ENCODE results near the gene SMIM23.

The SMIM23 gene

GRCh38 chr5:171813270-171813669 is 27.7 kb downstream of the SMIM23 start:
- no peak overlapping the region for H3K4me3 Mint-ChIP-seq
- H3K4me1 Mint-ChIP-seq (ENCODE audit: low read depth): peaks cover 9% of the 10 kb centered on the region
- no peak overlapping the region for H3K27ac Mint-ChIP-seq
- no peaks in the 10 kb centered on the region for H3K9me3 Mint-ChIP-seq
- no peaks in the 10 kb centered on the region for H3K36me3 Mint-ChIP-seq (ENCODE audit: low read depth)
- intact Hi-C loops (cut with micrococcal nuclease): no loop called here
- no peaks in the 10 kb centered on the region for H3K27me3 Mint-ChIP-seq

GRCh38 chr5:171813813-171814490 is 28.3 kb downstream of the SMIM23 start:
- Mint-ChIP-seq H3K36me3 (ENCODE audit: low read depth) (no peaks in the 10 kb centered on the region), H3K4me1 (ENCODE audit: low read depth) (peaks cover 9% of the 10 kb centered on the region), H3K4me3 (no peak overlapping the region), H3K27me3 (no peaks in the 10 kb centered on the region), H3K27ac (no peak overlapping the region), H3K9me3 (no peaks in the 10 kb centered on the region)
- intact Hi-C loops (cut with micrococcal nuclease): no loop called here

GRCh38 chr5:171816666-171817065 is 31.0 kb downstream of the SMIM23 start:
- H3K4me3 Mint-ChIP-seq: no peak overlapping the region
- H3K36me3 Mint-ChIP-seq (ENCODE audit: low read depth): no peaks in the 10 kb centered on the region
- no peaks in the 10 kb centered on the region for H3K9me3 Mint-ChIP-seq
- peaks cover 9% of the 10 kb centered on the region for H3K4me1 Mint-ChIP-seq (ENCODE audit: low read depth)
- no peak overlapping the region for H3K27ac Mint-ChIP-seq
- no peaks in the 10 kb centered on the region for H3K27me3 Mint-ChIP-seq
- intact Hi-C loops (cut with micrococcal nuclease): no loop called here

- no peaks in the 10 kb centered on the region for H3K4me1 Mint-ChIP-seq (ENCODE audit: low read depth)
- no peaks in the 10 kb centered on the region for H3K36me3 Mint-ChIP-seq (ENCODE audit: low read depth)
- no peaks in the 10 kb centered on the region for H3K27me3 Mint-ChIP-seq
- H3K9me3 Mint-ChIP-seq: no peaks in the 10 kb centered on the region
- no peak overlapping the region for H3K27ac Mint-ChIP-seq
- no peak overlapping the region for H3K4me3 Mint-ChIP-seq
- intact Hi-C loops (cut with micrococcal nuclease): no loop called here
Observed at GRCh38 chr5:171820561-171820960, 34.9 kb downstream of the SMIM23 start.

- Mint-ChIP-seq H3K9me3 (no peaks in the 10 kb centered on the region), H3K4me3 (no peak overlapping the region), H3K27ac (no peak overlapping the region), H3K4me1 (ENCODE audit: low read depth) (no peaks in the 10 kb centered on the region), H3K36me3 (ENCODE audit: low read depth) (no peaks in the 10 kb centered on the region), H3K27me3 (no peaks in the 10 kb centered on the region)
- intact Hi-C loops (cut with micrococcal nuclease): no loop called here
Observed at GRCh38 chr5:171821286-171821685, 35.7 kb downstream of the SMIM23 start.

GRCh38 chr5:171823269-171823668 is 37.7 kb downstream of the SMIM23 start:
- intact Hi-C loops (cut with micrococcal nuclease): no loop called here
- Mint-ChIP-seq H3K9me3 (no peaks in the 10 kb centered on the region), H3K4me1 (ENCODE audit: low read depth) (no peaks in the 10 kb centered on the region), H3K27ac (no peak overlapping the region), H3K27me3 (no peaks in the 10 kb centered on the region), H3K36me3 (ENCODE audit: low read depth) (no peaks in the 10 kb centered on the region), H3K4me3 (no peak overlapping the region)

GRCh38 chr5:171825051-171825450 is 39.4 kb downstream of the SMIM23 start:
- intact Hi-C loops (cut with micrococcal nuclease): no loop called here
- Mint-ChIP-seq H3K36me3 (ENCODE audit: low read depth) (no peaks in the 10 kb centered on the region), H3K27ac (no peak overlapping the region), H3K4me3 (no peak overlapping the region), H3K9me3 (no peaks in the 10 kb centered on the region), H3K4me1 (ENCODE audit: low read depth) (no peaks in the 10 kb centered on the region), H3K27me3 (no peaks in the 10 kb centered on the region)

GRCh38 chr5:171826132-171826531 is 40.5 kb downstream of the SMIM23 start:
- Mint-ChIP-seq H3K36me3 (ENCODE audit: low read depth) (no peaks in the 10 kb centered on the region), H3K27me3 (no peaks in the 10 kb centered on the region), H3K9me3 (no peaks in the 10 kb centered on the region), H3K27ac (no peak overlapping the region), H3K4me3 (no peak overlapping the region), H3K4me1 (ENCODE audit: low read depth) (no peaks in the 10 kb centered on the region)
- intact Hi-C loops (cut with micrococcal nuclease): no loop called here

GRCh38 chr5:171827162-171827561 is 41.5 kb downstream of the SMIM23 start:
- no peaks in the 10 kb centered on the region for H3K4me1 Mint-ChIP-seq (ENCODE audit: low read depth)
- intact Hi-C loops (cut with micrococcal nuclease): no loop called here
- H3K36me3 Mint-ChIP-seq (ENCODE audit: low read depth): no peaks in the 10 kb centered on the region
- no peak overlapping the region for H3K4me3 Mint-ChIP-seq
- no peaks in the 10 kb centered on the region for H3K9me3 Mint-ChIP-seq
- no peak overlapping the region for H3K27ac Mint-ChIP-seq
- H3K27me3 Mint-ChIP-seq: no peaks in the 10 kb centered on the region

- Mint-ChIP-seq H3K27me3 (no peaks in the 10 kb centered on the region), H3K9me3 (peaks cover 8% of the 10 kb centered on the region), H3K36me3 (ENCODE audit: low read depth) (no peaks in the 10 kb centered on the region), H3K4me1 (ENCODE audit: low read depth) (no peaks in the 10 kb centered on the region), H3K27ac (no peak overlapping the region), H3K4me3 (no peak overlapping the region)
- intact Hi-C loops (cut with micrococcal nuclease): no loop called here
Observed at GRCh38 chr5:171830686-171831085, 45.1 kb downstream of the SMIM23 start.

GRCh38 chr5:171832775-171833174 is 47.2 kb downstream of the SMIM23 start:
- intact Hi-C loops (cut with micrococcal nuclease): no loop called here
- Mint-ChIP-seq H3K4me3 (no peak overlapping the region), H3K27me3 (no peaks in the 10 kb centered on the region), H3K9me3 (peaks cover 8% of the 10 kb centered on the region), H3K4me1 (ENCODE audit: low read depth) (no peaks in the 10 kb centered on the region), H3K27ac (no peak overlapping the region), H3K36me3 (ENCODE audit: low read depth) (no peaks in the 10 kb centered on the region)

- intact Hi-C loops (cut with micrococcal nuclease): no loop called here
- H3K4me3 Mint-ChIP-seq: no peak overlapping the region
- H3K9me3 Mint-ChIP-seq: peaks cover 8% of the 10 kb centered on the region
- no peaks in the 10 kb centered on the region for H3K36me3 Mint-ChIP-seq (ENCODE audit: low read depth)
- H3K27ac Mint-ChIP-seq: no peak overlapping the region
- H3K4me1 Mint-ChIP-seq (ENCODE audit: low read depth): peaks cover 12% of the 10 kb centered on the region
- no peaks in the 10 kb centered on the region for H3K27me3 Mint-ChIP-seq
Observed at GRCh38 chr5:171834461-171834860, 48.8 kb downstream of the SMIM23 start.

- Mint-ChIP-seq H3K27me3 (no peaks in the 10 kb centered on the region), H3K27ac (no peak overlapping the region), H3K4me3 (no peak overlapping the region), H3K4me1 (ENCODE audit: low read depth) (peaks cover 18% of the 10 kb centered on the region), H3K9me3 (peaks cover 8% of the 10 kb centered on the region), H3K36me3 (ENCODE audit: low read depth) (no peaks in the 10 kb centered on the region)
- intact Hi-C loops (cut with micrococcal nuclease): no loop called here
Observed at GRCh38 chr5:171835066-171835465, 49.4 kb downstream of the SMIM23 start.

- H3K36me3 Mint-ChIP-seq (ENCODE audit: low read depth): no peaks in the 10 kb centered on the region
- peaks cover 8% of the 10 kb centered on the region for H3K9me3 Mint-ChIP-seq
- no peak overlapping the region for H3K27ac Mint-ChIP-seq
- intact Hi-C loops (cut with micrococcal nuclease): no loop called here
- peaks cover 43% of the 10 kb centered on the region for H3K4me1 Mint-ChIP-seq (ENCODE audit: low read depth)
- H3K4me3 Mint-ChIP-seq: no peak overlapping the region
- peaks cover 4% of the 10 kb centered on the region for H3K27me3 Mint-ChIP-seq
Observed at GRCh38 chr5:171837522-171837921, 51.9 kb downstream of the SMIM23 start.

GRCh38 chr5:171838066-171838465 is 52.4 kb downstream of the SMIM23 start:
- intact Hi-C loops (cut with micrococcal nuclease): no loop called here
- no peak overlapping the region for H3K4me3 Mint-ChIP-seq
- H3K4me1 Mint-ChIP-seq (ENCODE audit: low read depth): peaks cover 48% of the 10 kb centered on the region
- no peaks in the 10 kb centered on the region for H3K36me3 Mint-ChIP-seq (ENCODE audit: low read depth)
- H3K27ac Mint-ChIP-seq: no peak overlapping the region
- peaks cover 4% of the 10 kb centered on the region for H3K27me3 Mint-ChIP-seq
- peaks cover 5% of the 10 kb centered on the region for H3K9me3 Mint-ChIP-seq
